H1 (cell line): Measurements from ENCODE around the gene POU2F1. TPM values are rescaled to one million over a fixed set of nuclear protein-coding genes. Genes with fewer than 3 reads are reported as not detected.

ENCODE experiments used
- CTCF ChIA-PET: fragments of 300-600 bp; sonication (Branson Sonifier 250); formaldehyde crosslinking; loops from one replicate; lab custom pipeline; 2021; ENCODE audit not compliant: partially characterized antibody; lab: Charles Lee
- POLR2A ChIA-PET: fragments of 300-600 bp; sonication (Branson Sonifier 250); formaldehyde crosslinking; loops from one replicate; lab custom pipeline; 2021; ENCODE audit warnings: inconsistent platforms; ENCODE audit not compliant: partially characterized antibody; lab: Charles Lee
- DNase-seq, 2 experiments: peaks; one replicate each; pipeline versions ENCODE4 v3.0.0 to v3.0.0-alpha.2; 2010 to 2022; ENCODE audit warnings: low spot score in 2 of 2, low read depth in 1 of 2, mixed read lengths in 1 of 2
- FAIRE-seq: peaks from 2 replicates; lab custom pipeline; 2011; peaks lifted over from hg19 to GRCh38; lab: Jason Lieb, UNC
- H2AFZ ChIP-seq: 2 replicates; pipeline ENCODE4 v1.8.1; 2012; ENCODE audit warnings: low read length, inconsistent platforms
- H2AK5ac ChIP-seq: 2 replicates; pipeline ENCODE4 v1.6.1; 2013; ENCODE audit warnings: low read depth, low read length
- H2BK120ac ChIP-seq: replicated peaks from 2 replicates; pipeline ENCODE3; 2013; ENCODE audit warnings: low read depth, low read length, inconsistent platforms
- H2BK12ac ChIP-seq: 2 replicates; pipeline ENCODE4 v1.6.1; 2013; ENCODE audit warnings: low read depth, low read length
- H2BK15ac ChIP-seq: 2 replicates; pipeline ENCODE4 v1.6.1; 2013; ENCODE audit warnings: low read length
- H2BK20ac ChIP-seq: 2 replicates; pipeline ENCODE4 v1.6.1; 2013; ENCODE audit warnings: low read length
- H2BK5ac ChIP-seq: 2 replicates; pipeline ENCODE4 v1.6.1; 2013; ENCODE audit warnings: low read depth, low read length
- H3K14ac ChIP-seq: 2 replicates; pipeline ENCODE4 v1.6.1; 2013; ENCODE audit warnings: inconsistent platforms; ENCODE audit not compliant: insufficient read length
- H3K18ac ChIP-seq: 2 replicates; pipeline ENCODE4 v1.6.1; 2013; ENCODE audit warnings: low read length; ENCODE audit errors: extremely low read depth
- H3K23ac ChIP-seq: 2 replicates; pipeline ENCODE4 v1.6.1; 2013; ENCODE audit warnings: inconsistent platforms; ENCODE audit not compliant: insufficient read length
- H3K23me2 ChIP-seq: 2 replicates; pipeline ENCODE4 v1.6.1; 2013; ENCODE audit warnings: low read depth, low read length
- H3K27ac ChIP-seq: 2 replicates; pipeline ENCODE4 v1.6.1; 2011; ENCODE audit warnings: low read depth, low read length, inconsistent platforms
- H3K27me3 ChIP-seq, 4 experiments: replicated peaks in 1 of 4; 1 replicate in 1 of 4; 2 replicates in 3 of 4; pipeline versions ENCODE4 v1.6.1 to v1.8.1; 2011 to 2013; ENCODE audit warnings: low read length in 3 of 4, mild to moderate bottlenecking in 3 of 4, inconsistent platforms in 2 of 4, mixed read lengths in 2 of 4, moderate library complexity in 1 of 4; ENCODE audit not compliant: control insufficient read depth in 3 of 4, insufficient read depth in 3 of 4; ENCODE audit errors: extremely low read depth in 1 of 4
- H3K36me3 ChIP-seq, 4 experiments: 2 replicates each; pipeline versions ENCODE4 v1.6.1 to v1.8.1; 2011 to 2013; ENCODE audit warnings: mild to moderate bottlenecking in 4 of 4, low read length in 3 of 4, moderate library complexity in 2 of 4, control low read depth in 1 of 4, inconsistent platforms in 1 of 4; ENCODE audit not compliant: insufficient read depth in 4 of 4, control insufficient read depth in 2 of 4
- H3K4ac ChIP-seq: replicated peaks from 2 replicates; pipeline ENCODE3; 2013; ENCODE audit warnings: low read length, low read depth, mixed read lengths, inconsistent platforms; ENCODE audit not compliant: insufficient read length
- H3K4me1 ChIP-seq, 4 experiments: replicated peaks in 1 of 4; 1 replicate in 1 of 4; 2 replicates in 3 of 4; pipeline versions ENCODE4 v1.6.1 to v1.8.1; 2011 to 2013; ENCODE audit warnings: low read length in 3 of 4, inconsistent platforms in 2 of 4, mixed read lengths in 1 of 4; ENCODE audit not compliant: insufficient read depth in 4 of 4, control insufficient read depth in 3 of 4
- H3K4me2 ChIP-seq, 2 experiments: 2 replicates each; pipeline versions ENCODE4 v1.6.1 to v1.8.1; 2011 to 2013; ENCODE audit warnings: low read depth in 2 of 2, low read length in 2 of 2, control low read depth in 1 of 2, inconsistent platforms in 1 of 2, mild to moderate bottlenecking in 1 of 2; ENCODE audit not compliant: insufficient read depth in 1 of 2
- H3K4me3 ChIP-seq, 4 experiments: fragments of 200-600, 300-600 bp in 1 of 4; sonication (generic), shearing (Covaris generic), sonication (Bioruptor Twin) in 1 of 4; 2 replicates each; pipeline versions ENCODE4 v1.5.1 to v1.8.1; 2011 to 2016; ENCODE audit warnings: low read length in 4 of 4, low read depth in 3 of 4, control low read depth in 2 of 4, inconsistent platforms in 2 of 4, mild to moderate bottlenecking in 2 of 4, mixed read lengths in 1 of 4, moderate library complexity in 1 of 4; ENCODE audit not compliant: insufficient read depth in 2 of 4; ENCODE audit errors: extremely low read depth in 1 of 4
- H3K56ac ChIP-seq: replicated peaks from 2 replicates; pipeline ENCODE3; 2013; ENCODE audit warnings: low read depth, mild to moderate bottlenecking, mixed read lengths, low read length, inconsistent platforms; ENCODE audit not compliant: insufficient read length
- H3K79me1 ChIP-seq: 2 replicates; pipeline ENCODE4 v1.6.1; 2013; ENCODE audit warnings: low read depth, low read length, control low read depth
- H3K79me2 ChIP-seq, 2 experiments: 2 replicates each; pipeline versions ENCODE4 v1.6.1 to v1.8.1; 2012 to 2013; ENCODE audit warnings: low read length in 2 of 2, mild to moderate bottlenecking in 2 of 2, inconsistent platforms in 1 of 2; ENCODE audit not compliant: insufficient read depth in 2 of 2, control insufficient read depth in 1 of 2
- H3K9ac ChIP-seq, 4 experiments: replicated peaks in 1 of 4; 1 replicate in 1 of 4; 2 replicates in 3 of 4; pipeline versions ENCODE4 v1.6.1 to v1.8.1; 2011 to 2013; ENCODE audit warnings: low read depth in 3 of 4, low read length in 3 of 4, control low read depth in 2 of 4, mild to moderate bottlenecking in 2 of 4, moderate library complexity in 2 of 4, inconsistent platforms in 1 of 4; ENCODE audit errors: extremely low read depth in 1 of 4
- H3K9me3 ChIP-seq, 2 experiments: 2 replicates each; pipeline versions ENCODE4 v1.6.1 to v1.8.1; 2012 to 2013; ENCODE audit warnings: mild to moderate bottlenecking in 2 of 2, moderate library complexity in 2 of 2, control low read depth in 1 of 2, inconsistent platforms in 1 of 2, low read depth in 1 of 2, low read length in 1 of 2, mixed read lengths in 1 of 2; ENCODE audit not compliant: insufficient read depth in 2 of 2
- H4K20me1 ChIP-seq, 2 experiments: replicated peaks in 1 of 2; 2 replicates each; pipeline versions ENCODE3 to v1.8.1; 2011 to 2013; ENCODE audit warnings: inconsistent platforms in 2 of 2, low read length in 2 of 2, mild to moderate bottlenecking in 1 of 2; ENCODE audit not compliant: insufficient read depth in 2 of 2, control insufficient read depth in 1 of 2
- H4K5ac ChIP-seq: 2 replicates; pipeline ENCODE4 v1.6.1; 2013; ENCODE audit warnings: low read length, low read depth, mixed read lengths, inconsistent platforms; ENCODE audit not compliant: insufficient read length
- H4K8ac ChIP-seq: 2 replicates; pipeline ENCODE4 v1.8.0; 2013; ENCODE audit warnings: mild to moderate bottlenecking, moderate library complexity, low read length, inconsistent platforms; ENCODE audit not compliant: insufficient read depth; ENCODE audit errors: extremely low read depth
- H4K91ac ChIP-seq: replicated peaks from 2 replicates; pipeline ENCODE3; 2013; ENCODE audit warnings: low read length, mixed read lengths, inconsistent platforms; ENCODE audit not compliant: insufficient read length
- CEBPB ChIP-seq: IDR thresholded peaks from 2 replicates; pipeline ENCODE4 v1.6.1; 2012; ENCODE audit warnings: low read depth, low read length
- CREB1 ChIP-seq: IDR thresholded peaks from 2 replicates; pipeline ENCODE4 v1.6.1; 2012; ENCODE audit warnings: inconsistent platforms
- EGR1 ChIP-seq: IDR thresholded peaks from 2 replicates; pipeline ENCODE4 v1.6.1; 2011; ENCODE audit warnings: low read depth, low read length, borderline replicate concordance
- EP300 ChIP-seq, 2 experiments: IDR thresholded peaks; 1 replicate in 1 of 2; 2 replicates in 1 of 2; pipeline ENCODE4 v1.6.1; 2011 to 2012; ENCODE audit warnings: low read depth in 2 of 2, low read length in 2 of 2, mild to moderate bottlenecking in 2 of 2, borderline replicate concordance in 1 of 2, inconsistent platforms in 1 of 2, moderate library complexity in 1 of 2
- GABPA ChIP-seq: IDR thresholded peaks from 2 replicates; pipeline ENCODE4 v1.6.1; 2011; ENCODE audit warnings: mild to moderate bottlenecking, low read length, moderate library complexity, borderline replicate concordance; ENCODE audit not compliant: insufficient read depth
- JUN ChIP-seq: IDR thresholded peaks from 2 replicates; pipeline ENCODE4 v1.6.1; 2011; ENCODE audit warnings: low read depth, mild to moderate bottlenecking, improper control_type of control experiment, low read length
- KDM1A ChIP-seq: fragments of 200-600, 300-600 bp; sonication (generic); IDR thresholded peaks from 2 replicates; pipeline ENCODE4 v1.7.1; 2016; ENCODE audit warnings: mild to moderate bottlenecking, low read length, borderline replicate concordance
- POLR2A ChIP-seq, 2 experiments: IDR thresholded peaks; 1 replicate in 1 of 2; 2 replicates in 1 of 2; pipeline ENCODE4 v1.6.1; 2011; ENCODE audit warnings: low read depth in 2 of 2, low read length in 2 of 2, mild to moderate bottlenecking in 2 of 2; ENCODE audit errors: control extremely low read depth in 1 of 2
- RBBP5 ChIP-seq: IDR thresholded peaks from 2 replicates; pipeline ENCODE4 v1.7.1; 2012; ENCODE audit warnings: low read depth, mild to moderate bottlenecking, inconsistent platforms, low read length, moderate library complexity, borderline replicate concordance
- SP1 ChIP-seq: IDR thresholded peaks from 2 replicates; pipeline ENCODE4 v1.6.1; 2011; ENCODE audit warnings: low read depth, low read length
- TAF1 ChIP-seq: IDR thresholded peaks from 2 replicates; pipeline ENCODE4 v1.6.1; 2011; ENCODE audit warnings: mild to moderate bottlenecking, low read depth, low read length
- WGBS, 2 experiments: shearing (Covaris generic) in 1 of 2; methylation state at CpG; one replicate each; pipeline versions ENCODE4 v1.1.6 to v1.1.7; 2013 to 2015; ENCODE audit warnings: low lambda C conversion rate in 2 of 2, mixed read lengths in 2 of 2, inconsistent platforms in 1 of 2, low coverage in 1 of 2, missing lambda C conversion rate in 1 of 2; ENCODE audit not compliant: insufficient replicate concordance in 2 of 2, insufficient coverage in 1 of 2, insufficient read length in 1 of 2; ENCODE audit errors: extremely low coverage in 1 of 2, missing lambda C conversion rate in 1 of 2; 5-methylcytosine and 5-hydroxymethylcytosine counted together
- polyA plus RNA-seq, 7 experiments: library from polyadenylated mRNA; depleted of rRNA in 3 of 7; stranded (reverse) in 5 of 7; unstranded in 2 of 7; fragments of >200 nt in 5 of 7; fragments of 200-250 nt in 2 of 7; gene quantifications; 1 replicate in 5 of 7; 2 replicates in 1 of 7; 4 replicates in 1 of 7; pipeline versions ENCODE4 v1.2.1 to v1.2.3, GENCODE V29; 2011 to 2013; ENCODE audit warnings: missing spikeins in 2 of 7, mixed read lengths in 2 of 7
- total RNA-seq: library from RNA; stranded (reverse); fragmentation: NEBNext Ultra II Directional; extraction: Animal tissue kit (Norgen Biotek cat#: 25700); gene quantifications from 2 replicates; pipeline ENCODE4 v1.2.1, GENCODE V29; 2021
- TF ChIP-seq, protein P1 (sequence below): IDR thresholded peaks from 2 replicates; pipeline ENCODE4 v1.6.1; 2012; ENCODE audit warnings: inconsistent platforms
- TF ChIP-seq, protein P2 (sequence below): IDR thresholded peaks from 2 replicates; pipeline ENCODE4 v1.6.1; 2012; ENCODE audit warnings: inconsistent platforms

Gene POU2F1
- total and polyA plus RNA-seq, 2 of the 8 experiments (the other 6 are each of a cell fraction or from before 2014, with no cell fraction given): 37.0 to 57.2 TPM

DNA sequence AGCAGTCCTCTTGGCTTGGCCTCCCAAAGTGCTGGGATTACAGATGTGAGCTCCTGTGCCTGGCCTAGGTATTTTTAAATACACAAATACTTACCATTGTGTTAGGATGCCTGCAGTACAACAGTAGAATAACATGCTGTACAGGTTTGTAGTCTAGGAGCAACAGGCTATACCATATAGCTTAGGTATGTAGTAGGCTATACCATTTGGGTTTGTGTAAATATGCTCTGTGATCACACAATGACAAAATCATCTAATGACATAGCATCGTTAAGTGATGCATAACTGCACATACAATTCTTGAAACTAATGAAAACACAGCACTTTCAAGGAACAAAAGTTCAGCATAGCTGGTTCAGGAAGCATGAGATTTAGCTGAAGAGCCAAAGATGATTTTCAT lies 12.7 kb downstream of the POU2F1 start:
- H3K23me2 ChIP-seq: no peaks in the 10 kb centered on the region
- peaks cover 19 to 37% of the 10 kb centered on the region in 2 experiments for H4K20me1 ChIP-seq
- ChIA-PET CTCF (interaction anchor here (0.6 to 2.7 kb wide), 10 partner anchors 12 to 301 kb away, joined by 3 to 14 read pairs (median 4); partner anchors contain the start of gene POU2F1), POLR2A (interaction anchor here (1.1 to 6.8 kb wide), 2 partner anchors 8 to 12 kb away, joined by 6 to 73 read pairs; partner anchors contain the start of gene POU2F1)
- no peak overlapping the region for H2BK120ac ChIP-seq
- no peak overlapping the region for H4K5ac ChIP-seq
- DNase-seq: no peak
- no peak overlapping the region for H2BK15ac ChIP-seq
- no peak overlapping the region for H3K14ac ChIP-seq
- no peak overlapping the region for H3K23ac ChIP-seq
- H3K79me1 ChIP-seq: peaks cover 6% of the 10 kb centered on the region; the same call in 1 of the 2 replicates
- H4K8ac ChIP-seq: no peak overlapping the region
- H3K4me3 ChIP-seq: no peak overlapping the region
- no peak overlapping the region for H3K18ac ChIP-seq
- H3K27me3 ChIP-seq: no peaks in the 10 kb centered on the region
- H3K4me2 ChIP-seq: peak overlapping the region in 1 of 2 experiments; percentile 15; a peak in 1 of 4 replicates
- H2AK5ac ChIP-seq: no peak overlapping the region
- no peaks in the 10 kb centered on the region for H3K36me3 ChIP-seq
- no peak overlapping the region for H2AFZ ChIP-seq
- H2BK12ac ChIP-seq: no peak overlapping the region
- no peak overlapping the region for H3K4ac ChIP-seq
- no peaks in the 10 kb centered on the region for H3K9me3 ChIP-seq
- no peak overlapping the region for H4K91ac ChIP-seq
- no peak overlapping the region for H2BK5ac ChIP-seq
- no peak overlapping the region for H3K56ac ChIP-seq
- no peak overlapping the region for H3K9ac ChIP-seq
- H3K4me1 ChIP-seq: peaks cover 0 to 23% (median 8%) of the 10 kb centered on the region in 4 experiments; a peak in 6 of 7 replicates
- peaks cover 51 to 99% of the 10 kb centered on the region in 2 experiments for H3K79me2 ChIP-seq
- H2BK20ac ChIP-seq: no peak overlapping the region
- H3K27ac ChIP-seq: no peak overlapping the region
- FAIRE-seq: no peak
- 92% methylated on average over 1 of the region's 1 CpG; no CpG with 5 or more reads in 1 of the 2 experiments for WGBS, 2 experiments
- TF ChIP-seq CREB1: no peak
- TF ChIP-seq SP1: no peak
- no peak for TF ChIP-seq JUN
- TF ChIP-seq, protein P1, sequence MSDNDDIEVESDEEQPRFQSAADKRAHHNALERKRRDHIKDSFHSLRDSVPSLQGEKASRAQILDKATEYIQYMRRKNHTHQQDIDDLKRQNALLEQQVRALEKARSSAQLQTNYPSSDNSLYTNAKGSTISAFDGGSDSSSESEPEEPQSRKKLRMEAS: no peak
- no peak for TF ChIP-seq RBBP5
- no peak for TF ChIP-seq CEBPB
- TF ChIP-seq GABPA: no peak
- TF ChIP-seq TAF1: no peak
- TF ChIP-seq POLR2A (IDR thresholded peaks at IDR 0.05; ENCODE audit: control extremely low read depth in 1 of 2, low read depth in 2 of 2, low read length in 2 of 2): no peak
- TF ChIP-seq EP300 (IDR thresholded peaks at IDR 0.05; ENCODE audit: borderline replicate concordance in 1 of 2, low read depth in 2 of 2, low read length in 2 of 2): no peak
- no peak for TF ChIP-seq EGR1
- TF ChIP-seq, protein P2, sequence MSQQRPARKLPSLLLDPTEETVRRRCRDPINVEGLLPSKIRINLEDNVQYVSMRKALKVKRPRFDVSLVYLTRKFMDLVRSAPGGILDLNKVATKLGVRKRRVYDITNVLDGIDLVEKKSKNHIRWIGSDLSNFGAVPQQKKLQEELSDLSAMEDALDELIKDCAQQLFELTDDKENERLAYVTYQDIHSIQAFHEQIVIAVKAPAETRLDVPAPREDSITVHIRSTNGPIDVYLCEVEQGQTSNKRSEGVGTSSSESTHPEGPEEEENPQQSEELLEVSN: no peak
- TF ChIP-seq KDM1A: no peak
